ENCODE data around the gene CHST3.

The CHST3 gene

DNA sequence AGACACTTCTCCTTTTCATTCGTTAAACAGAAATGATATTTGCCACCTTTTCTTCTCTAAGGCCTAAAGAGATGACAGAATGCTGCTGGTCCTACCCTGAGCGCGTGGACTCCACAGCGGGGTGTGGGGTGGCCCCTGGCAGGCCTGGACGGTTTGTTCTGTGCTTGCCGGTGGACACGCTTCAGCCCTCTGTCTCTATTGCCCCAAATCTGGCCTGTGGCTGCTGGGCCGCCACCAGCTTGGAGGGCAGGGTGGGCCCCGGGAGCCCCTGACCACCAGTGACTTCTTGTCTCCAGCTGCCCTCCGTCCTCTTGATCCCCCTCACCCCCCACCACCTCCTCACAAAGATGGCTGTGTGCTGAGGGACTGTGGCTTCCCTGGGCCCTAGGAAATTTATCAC, 5.7 kb downstream of the CHST3 start:
- TF ChIP-seq, protein P1, sequence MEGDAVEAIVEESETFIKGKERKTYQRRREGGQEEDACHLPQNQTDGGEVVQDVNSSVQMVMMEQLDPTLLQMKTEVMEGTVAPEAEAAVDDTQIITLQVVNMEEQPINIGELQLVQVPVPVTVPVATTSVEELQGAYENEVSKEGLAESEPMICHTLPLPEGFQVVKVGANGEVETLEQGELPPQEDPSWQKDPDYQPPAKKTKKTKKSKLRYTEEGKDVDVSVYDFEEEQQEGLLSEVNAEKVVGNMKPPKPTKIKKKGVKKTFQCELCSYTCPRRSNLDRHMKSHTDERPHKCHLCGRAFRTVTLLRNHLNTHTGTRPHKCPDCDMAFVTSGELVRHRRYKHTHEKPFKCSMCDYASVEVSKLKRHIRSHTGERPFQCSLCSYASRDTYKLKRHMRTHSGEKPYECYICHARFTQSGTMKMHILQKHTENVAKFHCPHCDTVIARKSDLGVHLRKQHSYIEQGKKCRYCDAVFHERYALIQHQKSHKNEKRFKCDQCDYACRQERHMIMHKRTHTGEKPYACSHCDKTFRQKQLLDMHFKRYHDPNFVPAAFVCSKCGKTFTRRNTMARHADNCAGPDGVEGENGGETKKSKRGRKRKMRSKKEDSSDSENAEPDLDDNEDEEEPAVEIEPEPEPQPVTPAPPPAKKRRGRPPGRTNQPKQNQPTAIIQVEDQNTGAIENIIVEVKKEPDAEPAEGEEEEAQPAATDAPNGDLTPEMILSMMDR (IDR thresholded peaks at IDR 0.05; ENCODE audit: insufficient read depth, low read depth, low read length, missing control alignments): no peak
- H3K4me3 ChIP-seq (ENCODE audit: low read length): no peak overlapping the region
- DNase-seq (ENCODE audit: low read depth): no peak

DNA sequence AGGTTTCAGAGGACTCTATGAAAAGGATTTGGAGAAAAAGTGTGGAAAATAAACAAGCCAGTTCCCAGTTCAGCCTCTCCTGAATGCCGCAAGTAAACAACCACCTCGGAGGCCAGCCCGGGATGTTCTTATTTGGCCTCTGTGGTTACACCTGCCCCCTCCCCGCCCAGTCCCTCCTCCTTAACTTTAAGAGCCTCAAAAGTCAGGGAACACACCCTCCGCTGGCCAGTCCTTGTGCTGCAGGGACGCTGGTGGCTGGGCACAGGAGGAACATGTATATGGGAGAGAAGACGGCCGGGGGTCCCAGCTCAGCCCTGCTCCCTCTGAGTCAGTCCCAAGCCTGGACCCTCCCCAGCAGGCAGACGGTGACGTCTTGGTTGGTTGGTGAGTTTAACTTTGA, 6.1 kb downstream of the CHST3 start:
- peak; percentile 46 for DNase-seq (ENCODE audit: low read depth)
- TF ChIP-seq, protein P1 (IDR thresholded peaks at IDR 0.05; ENCODE audit: insufficient read depth, low read depth, low read length, missing control alignments): peak; percentile 39
- H3K4me3 ChIP-seq (ENCODE audit: low read length): peak overlapping the region; percentile 41

DNA sequence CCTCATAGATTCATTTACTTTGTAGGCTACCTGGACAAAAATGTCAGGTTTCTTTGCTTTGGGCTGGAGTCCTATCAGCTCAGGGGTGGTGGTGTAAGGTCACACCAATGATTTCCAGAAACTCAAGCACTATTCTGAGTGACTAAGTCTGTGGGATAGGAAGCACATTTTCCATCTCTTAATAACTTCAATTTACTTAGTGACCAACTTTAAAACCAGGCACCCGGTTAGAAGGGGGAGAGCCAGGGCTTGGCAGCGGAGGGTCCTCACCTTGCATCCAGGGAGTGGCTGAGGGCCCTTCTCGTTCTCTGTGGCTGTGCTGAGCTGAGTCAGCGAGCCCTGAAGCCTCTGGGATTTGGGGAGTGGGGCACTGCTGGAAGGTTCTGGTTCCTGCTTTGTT, 6.7 kb downstream of the CHST3 start:
- TF ChIP-seq, protein P1 (IDR thresholded peaks at IDR 0.05; ENCODE audit: insufficient read depth, low read depth, low read length, missing control alignments): no peak
- H3K4me3 ChIP-seq (ENCODE audit: low read length): peak overlapping the region; percentile 41
- DNase-seq (ENCODE audit: low read depth): no peak

GRCh38 chr10:71971311-71971731, 7.1 kb downstream of the CHST3 start:
- TF ChIP-seq, protein P1 (IDR thresholded peaks at IDR 0.05; ENCODE audit: insufficient read depth, low read depth, low read length, missing control alignments): no peak
- DNase-seq (ENCODE audit: low read depth): peak; percentile 78
- peak overlapping the region; percentile 41 for H3K4me3 ChIP-seq (ENCODE audit: low read length)

GRCh38 chr10:71971769-71972555, 7.8 kb downstream of the CHST3 start:
- DNase-seq (ENCODE audit: low read depth): no peak
- TF ChIP-seq, protein P1 (IDR thresholded peaks at IDR 0.05; ENCODE audit: insufficient read depth, low read depth, low read length, missing control alignments): no peak
- H3K4me3 ChIP-seq (ENCODE audit: low read length): peak overlapping the region; percentile 16

- H3K4me3 ChIP-seq (ENCODE audit: low read length): no peak overlapping the region
- DNase-seq (ENCODE audit: low read depth): no peak
- TF ChIP-seq, protein P1 (IDR thresholded peaks at IDR 0.05; ENCODE audit: insufficient read depth, low read depth, low read length, missing control alignments): no peak
These were observed 8.8 kb downstream of the CHST3 start for GRCh38 chr10:71972746-71973695.

Data from epithelial cell of esophagus (primary cell).